IMR-90 (cell line): ENCODE data around the gene FITM1. TPM values are rescaled to one million over a fixed set of nuclear protein-coding genes. Genes with fewer than 3 reads are reported as not detected.

Experiments used
- ATAC-seq: fragments of 200-7000 bp; cut with Tn5 transposase; 2 replicates; pipeline ENCODE4 v1.9.1; 2020; ENCODE audit warnings: low read depth, mild to moderate bottlenecking, moderate library complexity
- BruUV-seq: library from RNA; stranded (reverse); fragments of 400-500 nt; replicated peaks from 2 replicates; lab custom pipeline; 2021; lab: Mats Ljungman, UMichigan
- CTCF ChIA-PET: fragments of 300-600 bp; formaldehyde crosslinking; extraction: SDS; loops from one replicate; lab custom pipeline; 2021; ENCODE audit warnings: antibody characterized with exemption; lab: Yijun Ruan, JAX
- POLR2A ChIA-PET: fragments of 300-600 bp; sonication (Branson Sonifier 250); formaldehyde crosslinking; loops from one replicate; lab custom pipeline; 2022; ENCODE audit warnings: antibody characterized with exemption; ENCODE audit not compliant: unreplicated experiment; lab: Charles Lee
- DNase-seq: peaks from one replicate; pipeline ENCODE4 v3.0.0; 2013
- H2AFZ ChIP-seq: replicated peaks from 2 replicates; pipeline ENCODE3; 2013; ENCODE audit warnings: low read length, mild to moderate bottlenecking; ENCODE audit not compliant: poor library complexity
- H2AK5ac ChIP-seq: 2 replicates; pipeline ENCODE4 v1.6.1; 2013; ENCODE audit warnings: low read depth, low read length, inconsistent platforms
- H2AK9ac ChIP-seq: replicated peaks from 2 replicates; pipeline ENCODE3; 2013; ENCODE audit warnings: mild to moderate bottlenecking, low read depth, low read length, moderate library complexity; ENCODE audit not compliant: poor library complexity
- H2BK120ac ChIP-seq: 2 replicates; pipeline ENCODE4 v1.6.1; 2013; ENCODE audit warnings: low read depth, low read length, inconsistent platforms
- H2BK15ac ChIP-seq: 3 replicates; pipeline ENCODE4 v1.6.1; 2013; ENCODE audit warnings: low read depth, low read length, inconsistent platforms
- H2BK20ac ChIP-seq: 2 replicates; pipeline ENCODE4 v1.6.1; 2013; ENCODE audit warnings: low read depth, mild to moderate bottlenecking, inconsistent platforms, low read length, moderate library complexity
- H2BK5ac ChIP-seq: 2 replicates; pipeline ENCODE4 v1.6.1; 2013; ENCODE audit warnings: mild to moderate bottlenecking, low read depth, low read length, inconsistent platforms; ENCODE audit not compliant: poor library complexity, severe bottlenecking
- H3K14ac ChIP-seq: replicated peaks from 2 replicates; pipeline ENCODE4 v1.6.1; 2013; ENCODE audit warnings: low read depth, low read length, inconsistent platforms
- H3K18ac ChIP-seq: 2 replicates; pipeline ENCODE4 v1.6.1; 2013; ENCODE audit warnings: low read depth, low read length, control low read depth
- H3K23ac ChIP-seq: 2 replicates; pipeline ENCODE4 v1.6.1; 2013; ENCODE audit warnings: low read depth, low read length, inconsistent platforms
- H3K27ac ChIP-seq: 2 replicates; pipeline ENCODE4 v1.5.1; 2013; ENCODE audit warnings: mild to moderate bottlenecking, control low read depth, low read length; ENCODE audit not compliant: insufficient read depth
- H3K27me3 ChIP-seq: 2 replicates; pipeline ENCODE4 v1.6.1; 2013; ENCODE audit warnings: low read length; ENCODE audit not compliant: control insufficient read depth, insufficient read depth
- H3K36me3 ChIP-seq: 2 replicates; pipeline ENCODE4 v1.6.1; 2013; ENCODE audit warnings: low read length, mixed read lengths; ENCODE audit not compliant: control insufficient read depth, insufficient read depth
- H3K4ac ChIP-seq: 2 replicates; pipeline ENCODE4 v1.6.1; 2013; ENCODE audit warnings: low read depth, low read length, inconsistent platforms
- H3K4me1 ChIP-seq: 2 replicates; pipeline ENCODE4 v1.6.1; 2013; ENCODE audit warnings: low read length, mixed read lengths; ENCODE audit not compliant: control insufficient read depth, insufficient read depth
- H3K4me2 ChIP-seq: 2 replicates; pipeline ENCODE4 v1.6.1; 2013; ENCODE audit warnings: low read depth, mild to moderate bottlenecking, control low read depth, low read length, moderate library complexity
- H3K4me3 ChIP-seq: 2 replicates; pipeline ENCODE4 v1.5.1; 2013; ENCODE audit warnings: low read depth, mild to moderate bottlenecking, control low read depth, low read length, moderate library complexity; ENCODE audit not compliant: insufficient read depth
- H3K56ac ChIP-seq: 2 replicates; pipeline ENCODE4 v1.6.1; 2013; ENCODE audit warnings: low read length, inconsistent platforms; ENCODE audit not compliant: insufficient read depth; ENCODE audit errors: extremely low read depth
- H3K79me1 ChIP-seq, 2 experiments: 2 replicates each; pipeline ENCODE4 v1.6.1; 2013; ENCODE audit warnings: low read length in 2 of 2, inconsistent platforms in 1 of 2, low read depth in 1 of 2
- H3K9ac ChIP-seq: 2 replicates; pipeline ENCODE4 v1.6.1; 2013; ENCODE audit warnings: low read depth, low read length, control low read depth
- H3K9me1 ChIP-seq: 2 replicates; pipeline ENCODE4 v1.6.1; 2013; ENCODE audit warnings: low read length, inconsistent platforms; ENCODE audit not compliant: insufficient read depth
- H3K9me3 ChIP-seq: 2 replicates; pipeline ENCODE4 v1.6.1; 2013; ENCODE audit warnings: low read length; ENCODE audit not compliant: control insufficient read depth, insufficient read depth
- H4K20me1 ChIP-seq: 2 replicates; pipeline ENCODE4 v1.6.1; 2013; ENCODE audit warnings: low read length, inconsistent platforms; ENCODE audit not compliant: insufficient read depth
- H4K5ac ChIP-seq: 2 replicates; pipeline ENCODE4 v1.6.1; 2013; ENCODE audit warnings: mild to moderate bottlenecking, low read depth, low read length, control low read depth
- H4K8ac ChIP-seq, 2 experiments: 2 replicates each; pipeline ENCODE4 v1.6.1; 2013; ENCODE audit warnings: low read depth in 2 of 2, low read length in 2 of 2, control low read depth in 1 of 2, inconsistent platforms in 1 of 2
- H4K91ac ChIP-seq: 2 replicates; pipeline ENCODE4 v1.6.1; 2013; ENCODE audit warnings: low read depth, low read length, inconsistent platforms; ENCODE audit not compliant: insufficient read depth
- BHLHE40 ChIP-seq: fragments of 150-350 bp; IDR thresholded peaks from 2 replicates; pipeline ENCODE4 v1.6.1; 2016; ENCODE audit warnings: mild to moderate bottlenecking, low read depth, low read length
- CEBPB ChIP-seq: IDR thresholded peaks from 2 replicates; pipeline ENCODE4 v1.6.1; 2012; ENCODE audit warnings: low read depth, low read length, improper control_type of control experiment
- CHD1 ChIP-seq: IDR thresholded peaks from 2 replicates; pipeline ENCODE4 v1.6.1; 2012; ENCODE audit warnings: low read depth, low read length, improper control_type of control experiment
- FOS ChIP-seq: fragments of 150-350 bp; IDR thresholded peaks from 2 replicates; pipeline ENCODE4 v1.6.1; 2016; ENCODE audit warnings: low read depth, low read length
- MAFK ChIP-seq: IDR thresholded peaks from 2 replicates; pipeline ENCODE4 v1.6.1; 2012; ENCODE audit warnings: low read depth, low read length, improper control_type of control experiment
- MAZ ChIP-seq: IDR thresholded peaks from 2 replicates; pipeline ENCODE4 v1.6.1; 2012; ENCODE audit warnings: low read depth, mild to moderate bottlenecking, low read length, improper control_type of control experiment, moderate library complexity, borderline replicate concordance
- MXI1 ChIP-seq: IDR thresholded peaks from 2 replicates; pipeline ENCODE4 v1.6.1; 2012; ENCODE audit warnings: low read depth, mild to moderate bottlenecking, low read length, moderate library complexity, borderline replicate concordance
- NFE2L2 ChIP-seq: fragments of 150-350 bp; IDR thresholded peaks from 2 replicates; pipeline ENCODE4 v1.6.1; 2016; ENCODE audit warnings: low read depth, mild to moderate bottlenecking, low read length
- POLR2A ChIP-seq: IDR thresholded peaks from 2 replicates; pipeline ENCODE4 v1.6.1; 2012; ENCODE audit warnings: mild to moderate bottlenecking, low read depth, low read length
- RAD21 ChIP-seq: IDR thresholded peaks from 2 replicates; pipeline ENCODE4 v1.6.1; 2012; ENCODE audit warnings: low read length, improper control_type of control experiment
- RCOR1 ChIP-seq: IDR thresholded peaks from 2 replicates; pipeline ENCODE4 v1.6.1; 2012; ENCODE audit warnings: mild to moderate bottlenecking, low read length, improper control_type of control experiment; ENCODE audit not compliant: insufficient replicate concordance
- SMC3 ChIP-seq: fragments of 150-350 bp; IDR thresholded peaks from 2 replicates; pipeline ENCODE4 v1.6.1; 2016; ENCODE audit warnings: low read depth, mild to moderate bottlenecking, antibody characterized with exemption, low read length, moderate library complexity
- WGBS, 2 experiments: methylation state at CpG; one replicate each; pipeline versions ENCODE4 v1.1.5 to v1.1.7; 2013; ENCODE audit warnings: missing lambda C conversion rate in 2 of 2; ENCODE audit not compliant: insufficient read length in 1 of 2; ENCODE audit errors: extremely low coverage in 2 of 2; 5-methylcytosine and 5-hydroxymethylcytosine counted together
- dilution Hi-C: fragments of 300-500 bp; cut with HindIII; formaldehyde crosslinking; loops from one replicate; pipeline ENCODE4 v1.14.3; 2018; ENCODE audit warnings: low sequenced_read_pairs; ENCODE audit not compliant: unreplicated experiment
- in situ Hi-C: fragments of 300-500 bp; cut with MboI; formaldehyde crosslinking; loops from 3 replicates; pipeline ENCODE4 v1.14.3; 2019; ENCODE audit warnings: low sequenced_read_pairs, inconsistent platforms, mixed read lengths
- intact Hi-C: fragments of 100-400 bp; cut with micrococcal nuclease; formaldehyde crosslinking; loops from 2 replicates; pipeline ENCODE4 v1.10.0; 2022
- polyA plus RNA-seq, 3 experiments: library from polyadenylated mRNA; depleted of rRNA; stranded (reverse); fragments of >200 nt; gene quantifications; 2 replicates each; pipeline ENCODE4 v1.2.3, GENCODE V29; 2012; ENCODE audit warnings: low replicate concordance in 1 of 3
- total RNA-seq: library from RNA; depleted of rRNA; stranded (reverse); fragments of >200 nt; gene quantifications from 2 replicates; pipeline ENCODE4 v1.2.3, GENCODE V29; 2012
- TF ChIP-seq, protein P1 (sequence below): fragments of 150-350 bp; IDR thresholded peaks from 2 replicates; pipeline ENCODE4 v1.6.1; 2016; ENCODE audit warnings: low read depth, mild to moderate bottlenecking, low read length, moderate library complexity, borderline replicate concordance
- TF ChIP-seq, protein P2 (sequence below): conservative IDR thresholded peaks from 2 replicates; pipeline ENCODE4 v1.5.1; 2012; ENCODE audit warnings: mild to moderate bottlenecking, low read depth, low read length, improper control_type of control experiment
- TF ChIP-seq, protein P3 (sequence below): fragments of 150-350 bp; IDR thresholded peaks from 2 replicates; pipeline ENCODE4 v1.6.1; 2017; ENCODE audit warnings: mild to moderate bottlenecking, antibody characterized with exemption, low read length, low read depth

FITM1 gene
- total and polyA plus RNA-seq, 2 of the 4 experiments (the other 2 are of a cell fraction): not detected

DNA sequence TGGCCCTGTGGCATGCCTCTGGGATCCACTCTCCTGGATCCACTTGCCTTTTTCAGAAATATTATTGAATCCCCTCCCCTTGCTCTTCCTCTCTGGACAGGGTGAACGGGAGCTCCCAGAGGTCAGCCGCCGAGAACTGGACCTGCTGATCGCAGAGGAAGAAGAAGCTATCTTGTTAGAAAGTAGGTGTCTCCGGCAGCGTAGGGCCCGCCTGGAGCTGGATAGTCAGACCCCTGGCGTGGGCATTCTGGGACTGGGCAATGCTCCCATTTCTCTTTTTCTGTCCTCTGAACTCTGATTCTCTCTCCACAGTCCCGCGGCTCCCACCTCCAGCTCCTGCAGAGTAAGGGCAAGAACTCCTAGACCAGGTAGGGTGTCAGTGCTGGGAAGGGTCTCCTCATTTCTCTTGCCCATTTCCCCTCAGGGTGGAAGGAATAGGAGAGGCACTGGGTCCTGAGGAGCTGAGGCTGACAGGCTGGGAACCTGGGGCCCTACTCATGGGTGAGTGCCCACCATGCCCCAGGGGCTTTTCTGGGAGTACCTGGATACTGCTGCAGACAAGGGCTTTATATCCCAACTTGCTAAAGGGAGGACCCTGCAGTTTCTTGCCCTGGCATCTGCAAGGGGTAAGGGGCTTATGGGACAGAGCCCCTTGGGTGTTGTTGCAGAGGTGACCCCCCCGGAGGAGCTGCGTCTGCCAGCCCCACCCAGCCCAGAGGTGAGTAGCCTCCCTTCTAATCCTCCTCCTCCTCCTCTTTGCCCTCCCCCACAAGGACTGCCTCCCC is 46.8 kb downstream of the FITM1 start:
- Histone ChIP-seq H3K4ac (no peak overlapping the region), H3K36me3 (peaks cover 60% of the 10 kb centered on the region), H3K9me1 (no peaks in the 10 kb centered on the region), H2BK15ac (no peak overlapping the region), H3K14ac (no peak overlapping the region), H2BK5ac (no peak overlapping the region), H3K4me1 (peaks cover 2% of the 10 kb centered on the region; the same call in 1 of the 2 replicates), H4K20me1 (no peaks in the 10 kb centered on the region), H4K91ac (no peak overlapping the region), H3K23ac (no peak overlapping the region), H3K56ac (no peak overlapping the region), H2AK9ac (no peak overlapping the region), H2AK5ac (no peak overlapping the region), H2AFZ (no peak overlapping the region), H3K18ac (no peak overlapping the region), H3K79me1 (no peaks in the 10 kb centered on the region; a peak in 1 of 4 replicates), H2BK120ac (no peak overlapping the region), H2BK20ac (no peak overlapping the region), H4K5ac (no peak overlapping the region), H3K27me3 (no peaks in the 10 kb centered on the region), H3K27ac (no peak overlapping the region), H3K4me2 (no peak overlapping the region), H3K9me3 (no peaks in the 10 kb centered on the region), H4K8ac (no peak overlapping the region), H3K9ac (no peak overlapping the region), H3K4me3 (no peak overlapping the region)
- intact Hi-C loops (no loop called here), dilution Hi-C loops (no loop called here), in situ Hi-C loops (no loop called here)
- BruUV-seq: no TSS peak
- ChIA-PET CTCF (interaction anchor here (0.7 kb wide), 1 partner anchor 16 kb away, joined by 3 read pairs; the partner anchor contains the start of gene IRF9), POLR2A (no interaction called here)
- DNase-seq (no peak), ATAC-seq (no peak)
- WGBS, 2 experiments: no CpG with 5 or more reads among the region's 12 CpGs
- TF ChIP-seq MAFK: no peak
- TF ChIP-seq, protein P1, sequence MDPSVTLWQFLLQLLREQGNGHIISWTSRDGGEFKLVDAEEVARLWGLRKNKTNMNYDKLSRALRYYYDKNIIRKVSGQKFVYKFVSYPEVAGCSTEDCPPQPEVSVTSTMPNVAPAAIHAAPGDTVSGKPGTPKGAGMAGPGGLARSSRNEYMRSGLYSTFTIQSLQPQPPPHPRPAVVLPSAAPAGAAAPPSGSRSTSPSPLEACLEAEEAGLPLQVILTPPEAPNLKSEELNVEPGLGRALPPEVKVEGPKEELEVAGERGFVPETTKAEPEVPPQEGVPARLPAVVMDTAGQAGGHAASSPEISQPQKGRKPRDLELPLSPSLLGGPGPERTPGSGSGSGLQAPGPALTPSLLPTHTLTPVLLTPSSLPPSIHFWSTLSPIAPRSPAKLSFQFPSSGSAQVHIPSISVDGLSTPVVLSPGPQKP: no peak
- TF ChIP-seq RAD21: no peak
- no peak for TF ChIP-seq BHLHE40
- TF ChIP-seq CHD1: no peak
- TF ChIP-seq MXI1: no peak
- no peak for TF ChIP-seq RCOR1
- no peak for TF ChIP-seq CEBPB
- no peak for TF ChIP-seq POLR2A
- TF ChIP-seq, protein P2, sequence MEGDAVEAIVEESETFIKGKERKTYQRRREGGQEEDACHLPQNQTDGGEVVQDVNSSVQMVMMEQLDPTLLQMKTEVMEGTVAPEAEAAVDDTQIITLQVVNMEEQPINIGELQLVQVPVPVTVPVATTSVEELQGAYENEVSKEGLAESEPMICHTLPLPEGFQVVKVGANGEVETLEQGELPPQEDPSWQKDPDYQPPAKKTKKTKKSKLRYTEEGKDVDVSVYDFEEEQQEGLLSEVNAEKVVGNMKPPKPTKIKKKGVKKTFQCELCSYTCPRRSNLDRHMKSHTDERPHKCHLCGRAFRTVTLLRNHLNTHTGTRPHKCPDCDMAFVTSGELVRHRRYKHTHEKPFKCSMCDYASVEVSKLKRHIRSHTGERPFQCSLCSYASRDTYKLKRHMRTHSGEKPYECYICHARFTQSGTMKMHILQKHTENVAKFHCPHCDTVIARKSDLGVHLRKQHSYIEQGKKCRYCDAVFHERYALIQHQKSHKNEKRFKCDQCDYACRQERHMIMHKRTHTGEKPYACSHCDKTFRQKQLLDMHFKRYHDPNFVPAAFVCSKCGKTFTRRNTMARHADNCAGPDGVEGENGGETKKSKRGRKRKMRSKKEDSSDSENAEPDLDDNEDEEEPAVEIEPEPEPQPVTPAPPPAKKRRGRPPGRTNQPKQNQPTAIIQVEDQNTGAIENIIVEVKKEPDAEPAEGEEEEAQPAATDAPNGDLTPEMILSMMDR: no peak
- no peak for TF ChIP-seq NFE2L2
- TF ChIP-seq, protein P3, sequence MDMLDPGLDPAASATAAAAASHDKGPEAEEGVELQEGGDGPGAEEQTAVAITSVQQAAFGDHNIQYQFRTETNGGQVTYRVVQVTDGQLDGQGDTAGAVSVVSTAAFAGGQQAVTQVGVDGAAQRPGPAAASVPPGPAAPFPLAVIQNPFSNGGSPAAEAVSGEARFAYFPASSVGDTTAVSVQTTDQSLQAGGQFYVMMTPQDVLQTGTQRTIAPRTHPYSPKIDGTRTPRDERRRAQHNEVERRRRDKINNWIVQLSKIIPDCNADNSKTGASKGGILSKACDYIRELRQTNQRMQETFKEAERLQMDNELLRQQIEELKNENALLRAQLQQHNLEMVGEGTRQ: no peak
- no peak for TF ChIP-seq SMC3
- no peak for TF ChIP-seq FOS
- no peak for TF ChIP-seq MAZ
